Tongue (tissue), 2 donors: Measurements from ENCODE around the gene HSPB1. TPM values are rescaled to one million over a fixed set of nuclear protein-coding genes. Genes with fewer than 3 reads are reported as not detected.
A peak's percentile ranks its signal among the peaks of the same experiment; 100 is the strongest.
"Not testable (repeated sequence)": the region's sequence is repeated elsewhere in the genome, so short reads cannot be mapped to it uniquely, and the experiment has no call there.

Experiments
- DNase-seq: peaks from one replicate; pipeline ENCODE4 v3.0.0-alpha.2; 2015
- total RNA-seq: library from RNA; depleted of rRNA; stranded (reverse); fragments of >200 nt; gene quantifications from one replicate; pipeline ENCODE4 v1.2.3, GENCODE V29; 2014

Gene HSPB1
- total RNA-seq, 1 donor from 2014 or later = 326 TPM

- not testable (repeated sequence) for DNase-seq
Observed at GRCh38 chr7:76308874-76309273, 6.4 kb downstream of the HSPB1 start.

GRCh38 chr7:76309341-76310101 is 7.0 kb downstream of the HSPB1 start:
- DNase-seq = not testable (repeated sequence)

- peak; percentile 97 for DNase-seq
Observed at GRCh38 chr7:76310102-76310957, 7.9 kb downstream of the HSPB1 start.

GRCh38 chr7:76311838-76312237 is 9.4 kb downstream of the HSPB1 start:
- DNase-seq = not testable (repeated sequence)

GRCh38 chr7:76314042-76314721 is 11.7 kb downstream of the HSPB1 start:
- peak; percentile 97 for DNase-seq

GRCh38 chr7:76314740-76315139 is 12.3 kb downstream of the HSPB1 start:
- not testable (repeated sequence) for DNase-seq

- peak; percentile 94 for DNase-seq
Observed at GRCh38 chr7:76315364-76315763, 12.9 kb downstream of the HSPB1 start.

GRCh38 chr7:76316984-76317781 is 14.7 kb downstream of the HSPB1 start:
- no peak for DNase-seq

GRCh38 chr7:76317782-76318487 is 15.5 kb downstream of the HSPB1 start:
- peak; percentile 99 for DNase-seq

GRCh38 chr7:76318488-76319353 is 16.2 kb downstream of the HSPB1 start:
- peak; percentile 81 for DNase-seq

GRCh38 chr7:76325092-76325491 is 22.6 kb downstream of the HSPB1 start:
- no peak for DNase-seq

- no peak for DNase-seq
Observed at GRCh38 chr7:76325811-76326210, 23.3 kb downstream of the HSPB1 start.

- no peak for DNase-seq
Observed at GRCh38 chr7:76326646-76327233, 24.3 kb downstream of the HSPB1 start.

GRCh38 chr7:76327610-76328009 is 25.1 kb downstream of the HSPB1 start:
- no peak for DNase-seq

- DNase-seq = no peak
Observed at GRCh38 chr7:76328389-76328788, 25.9 kb downstream of the HSPB1 start.

GRCh38 chr7:76329479-76329878 is 27.0 kb downstream of the HSPB1 start:
- DNase-seq = no peak

GRCh38 chr7:76330261-76330660 is 27.8 kb downstream of the HSPB1 start:
- DNase-seq = no peak

GRCh38 chr7:76330673-76331072 is 28.2 kb downstream of the HSPB1 start:
- no peak for DNase-seq

GRCh38 chr7:76332078-76332477 is 29.6 kb downstream of the HSPB1 start:
- DNase-seq = no peak
